Osteoblast (primary cell): Measurements from ENCODE around the gene NSMCE4A. TPM values are rescaled to one million over a fixed set of nuclear protein-coding genes. Genes with fewer than 3 reads are reported as not detected.
A peak's percentile ranks its signal among the peaks of the same experiment; 100 is the strongest.

ENCODE experiments used
- DNase-seq: peaks from one replicate; pipeline ENCODE4 v3.0.0; 2011; ENCODE audit warnings: low spot score, mixed read lengths; ENCODE audit not compliant: insufficient read length; ENCODE audit errors: missing footprints
- H2AFZ ChIP-seq: 2 replicates; pipeline ENCODE4 v1.6.0; 2011; ENCODE audit warnings: mild to moderate bottlenecking, low read length
- H3K27ac ChIP-seq: 2 replicates; pipeline ENCODE4 v1.5.1; 2011; ENCODE audit warnings: mild to moderate bottlenecking, low read depth, low read length, moderate library complexity
- H3K27me3 ChIP-seq: 2 replicates; pipeline ENCODE4 v1.6.0; 2012; ENCODE audit warnings: mild to moderate bottlenecking, control low read depth, inconsistent platforms, low read length, moderate library complexity; ENCODE audit not compliant: insufficient read depth
- H3K36me3 ChIP-seq: 2 replicates; pipeline ENCODE4 v1.5.1; 2011; ENCODE audit warnings: mild to moderate bottlenecking, low read length, control low read depth, moderate library complexity; ENCODE audit not compliant: insufficient read depth
- H3K4me1 ChIP-seq: 2 replicates; pipeline ENCODE4 v1.5.1; 2011; ENCODE audit warnings: mild to moderate bottlenecking, low read length, control low read depth, moderate library complexity; ENCODE audit not compliant: insufficient read depth
- H3K4me2 ChIP-seq: 2 replicates; pipeline ENCODE4 v1.6.0; 2011; ENCODE audit warnings: mild to moderate bottlenecking, low read length; ENCODE audit not compliant: insufficient read depth
- H3K4me3 ChIP-seq: fragments of 200-600 bp; sonication (generic); 3 replicates; pipeline ENCODE4 v1.5.1; 2012; ENCODE audit warnings: mild to moderate bottlenecking, low read length, inconsistent platforms; ENCODE audit not compliant: insufficient read depth
- H3K79me2 ChIP-seq: 2 replicates; pipeline ENCODE4 v1.6.0; 2012; ENCODE audit warnings: mild to moderate bottlenecking, low read length, control low read depth, inconsistent platforms; ENCODE audit not compliant: insufficient read depth
- H3K9me3 ChIP-seq: 2 replicates; pipeline ENCODE4 v1.5.1; 2011; ENCODE audit warnings: low read depth, low read length, control low read depth
- H4K20me1 ChIP-seq: 2 replicates; pipeline ENCODE4 v1.6.0; 2012; ENCODE audit warnings: mild to moderate bottlenecking, low read length, control low read depth; ENCODE audit not compliant: insufficient read depth
- CTCF ChIP-seq: IDR thresholded peaks from 2 replicates; pipeline ENCODE4 v1.5.1; 2011; ENCODE audit warnings: mild to moderate bottlenecking, low read depth, low read length, moderate library complexity; ENCODE audit errors: extremely low read depth
- total RNA-seq: library from RNA; depleted of rRNA; stranded (reverse); fragments of >200 nt; gene quantifications from 2 replicates; pipeline ENCODE4 v1.2.3, GENCODE V29; 2012

The NSMCE4A gene
- total RNA-seq, 1 donor, result 25.7 TPM

DNA sequence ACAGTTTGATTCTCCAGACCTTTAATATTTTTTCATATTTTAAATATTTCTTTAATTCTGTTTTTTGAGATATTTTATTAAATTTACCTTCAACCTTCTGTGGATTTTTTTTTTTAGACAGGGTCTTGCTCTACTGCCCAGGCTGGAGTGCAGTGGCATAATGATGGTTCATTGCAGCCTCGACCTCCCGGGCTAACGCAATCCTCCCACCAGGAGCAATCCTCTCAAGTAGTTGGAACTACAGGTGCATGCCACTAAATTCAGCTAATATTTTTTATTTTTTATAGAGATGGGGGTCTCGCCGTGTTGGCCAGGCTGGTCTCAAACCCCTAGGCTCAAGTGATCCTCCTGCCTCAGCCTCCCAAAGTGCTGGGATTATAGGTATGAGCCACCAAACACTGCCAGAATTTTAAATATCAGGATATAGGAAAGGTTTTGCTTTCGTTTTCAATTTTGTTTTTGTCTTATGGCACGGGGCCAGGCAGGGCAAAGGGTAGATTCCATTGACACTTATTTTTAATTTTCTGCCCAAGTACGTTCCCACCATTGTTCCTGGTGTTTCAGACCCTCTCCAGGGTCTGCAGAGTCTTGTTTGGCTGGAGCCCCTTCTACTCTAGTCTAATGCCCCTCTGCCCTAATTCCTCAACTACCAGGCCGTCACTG is 15.1 kb upstream of the NSMCE4A start:
- DNase-seq, result no peak
- Histone ChIP-seq H4K20me1 (no peaks in the 10 kb centered on the region), H3K4me3 (no peak overlapping the region), H3K4me1 (no peaks in the 10 kb centered on the region), H3K27ac (no peak overlapping the region), H3K4me2 (peak overlapping the region; percentile 53), H3K9me3 (no peaks in the 10 kb centered on the region), H3K27me3 (peaks cover 6% of the 10 kb centered on the region), H2AFZ (no peak overlapping the region), H3K36me3 (no peaks in the 10 kb centered on the region), H3K79me2 (no peaks in the 10 kb centered on the region)
- no peak for TF ChIP-seq CTCF

DNA sequence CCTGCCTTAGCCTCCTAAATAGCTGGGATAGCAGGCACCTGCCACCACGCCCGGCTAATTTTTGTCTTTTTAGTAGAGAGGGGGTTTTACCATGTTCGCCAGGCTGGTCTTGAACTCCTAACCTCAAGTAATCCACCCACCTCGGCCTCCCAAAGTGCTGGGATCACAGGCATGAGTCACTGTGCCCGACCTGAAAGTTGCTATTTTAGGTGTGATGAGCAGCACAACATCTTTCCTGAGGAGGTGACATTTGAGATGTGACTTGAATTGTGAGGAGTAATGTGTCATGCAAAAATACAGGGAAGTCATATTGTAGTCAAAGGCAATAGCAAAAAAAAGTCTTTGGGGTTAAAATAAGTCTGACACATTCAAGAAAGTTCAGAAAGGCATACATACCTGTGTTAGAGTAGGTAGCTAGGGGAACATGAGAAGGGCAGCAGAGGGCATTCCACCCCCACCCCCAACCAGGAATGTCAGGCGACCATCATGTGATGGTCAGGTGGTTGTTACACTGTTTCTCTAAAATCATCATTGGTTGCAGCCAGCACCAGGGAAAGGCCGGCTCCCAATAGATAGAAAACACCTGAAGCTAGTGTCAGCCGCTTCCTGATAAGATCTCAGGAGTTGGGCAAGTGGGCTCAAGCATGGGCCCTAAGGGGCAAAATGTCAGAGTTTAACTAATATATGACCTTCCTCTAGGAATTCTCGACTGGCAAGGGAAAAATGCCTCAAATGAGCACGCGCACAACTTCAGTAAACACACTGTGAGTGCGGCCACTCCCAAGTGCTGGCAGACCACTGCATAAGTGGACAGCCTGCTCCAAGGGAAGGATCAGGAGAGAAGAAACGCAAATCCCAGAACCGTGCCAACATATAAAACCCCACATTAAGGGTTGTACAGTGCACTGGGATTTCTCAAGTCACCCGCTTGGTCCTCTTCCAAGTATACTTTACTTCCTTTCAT is 13.6 kb upstream of the NSMCE4A start, which contains the start of gene TACC2:
Gene TACC2 (plus strand): TSS at position 803 of the 964 bp plus-strand sequence. CDS start 32,819 bp downstream, outside the sequence.
- no peaks in the 10 kb centered on the region for H3K36me3 ChIP-seq
- peak within 1 kb of the TSS; percentile 53 for H3K4me2 ChIP-seq
- H3K79me2 ChIP-seq, result no peaks in the 10 kb centered on the region
- no peaks in the 10 kb centered on the region for H3K27me3 ChIP-seq
- no peaks in the 10 kb centered on the region for H4K20me1 ChIP-seq
- H2AFZ ChIP-seq, result no peak within 1 kb of the TSS
- no peak for DNase-seq
- H3K4me1 ChIP-seq, result no peaks in the 10 kb centered on the region
- no peak within 1 kb of the TSS for H3K4me3 ChIP-seq
- no peak for TF ChIP-seq CTCF
- H3K27ac ChIP-seq, result no peak within 1 kb of the TSS
- peaks cover 5% of the 10 kb centered on the region for H3K9me3 ChIP-seq

- TF ChIP-seq CTCF, result no peak
- H3K27me3 ChIP-seq, result no peaks in the 10 kb centered on the region
These were observed 9.4 kb upstream of the NSMCE4A start for GRCh38 chr10:121984463-121984862.

DNA sequence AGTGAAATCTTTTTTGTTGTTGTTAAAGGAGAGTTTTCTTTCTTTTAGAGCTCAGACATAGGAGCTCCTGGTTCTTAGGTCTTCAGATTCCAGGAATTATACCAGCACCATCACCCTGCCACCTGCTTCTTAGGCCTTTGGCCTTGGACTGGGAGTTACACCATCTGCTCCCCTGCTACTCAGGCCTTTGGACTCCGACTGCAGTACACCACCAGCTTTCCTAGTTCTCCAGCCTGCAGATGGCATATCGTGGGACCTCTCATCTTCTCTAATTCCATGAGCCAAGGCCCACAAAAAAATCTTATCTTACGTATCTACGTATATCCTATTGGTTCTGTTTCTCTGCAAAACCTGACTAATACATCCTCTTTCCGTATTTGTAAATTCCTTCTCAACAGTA is 8.8 kb upstream of the NSMCE4A start:
- DNase-seq, result no peak
- no peak for TF ChIP-seq CTCF
- no peak overlapping the region for H3K27ac ChIP-seq
- H4K20me1 ChIP-seq, result no peaks in the 10 kb centered on the region
- H2AFZ ChIP-seq, result no peak overlapping the region
- H3K27me3 ChIP-seq, result no peaks in the 10 kb centered on the region
- no peak overlapping the region for H3K4me2 ChIP-seq
- H3K36me3 ChIP-seq, result no peaks in the 10 kb centered on the region
- peaks cover 5% of the 10 kb centered on the region for H3K9me3 ChIP-seq
- H3K4me3 ChIP-seq, result no peak overlapping the region
- no peaks in the 10 kb centered on the region for H3K4me1 ChIP-seq
- H3K79me2 ChIP-seq, result no peaks in the 10 kb centered on the region

More at GRCh38 chr10:121984463-121984862, 9.4 kb upstream of the NSMCE4A start:
- peaks cover 5% of the 10 kb centered on the region for H3K9me3 ChIP-seq
- no peak for DNase-seq
- no peak overlapping the region for H3K4me2 ChIP-seq
- H4K20me1 ChIP-seq, result no peaks in the 10 kb centered on the region
- no peak overlapping the region for H2AFZ ChIP-seq
- H3K4me1 ChIP-seq, result no peaks in the 10 kb centered on the region
- H3K36me3 ChIP-seq, result no peaks in the 10 kb centered on the region
- no peak overlapping the region for H3K27ac ChIP-seq
- H3K4me3 ChIP-seq, result no peak overlapping the region
- H3K79me2 ChIP-seq, result no peaks in the 10 kb centered on the region
